Fibroblast of lung (primary cell): ENCODE measurements around the gene ZNF33B. TPM values are rescaled to one million over a fixed set of nuclear protein-coding genes. Genes with fewer than 3 reads are reported as not detected.
A peak's percentile ranks its signal among the peaks of the same experiment; 100 is the strongest.

Experiments used
- DNase-seq, 2 donors: peaks; one replicate each; pipeline versions ENCODE4 v3.0.0 to v3.0.0-alpha.2; 2010; ENCODE audit warnings: low read depth in 2 of 2
- H2AFZ ChIP-seq: 2 replicates; pipeline ENCODE4 v1.5.1; 2012; ENCODE audit warnings: low read length, control low read depth, inconsistent platforms
- H3K27ac ChIP-seq: 2 replicates; pipeline ENCODE4 v1.5.1; 2011; ENCODE audit warnings: low read length, control low read depth; ENCODE audit not compliant: insufficient read depth
- H3K27me3 ChIP-seq: 2 replicates; pipeline ENCODE4 v1.5.1; 2011; ENCODE audit warnings: mild to moderate bottlenecking, low read length; ENCODE audit not compliant: control insufficient read depth, insufficient read depth
- H3K36me3 ChIP-seq: 2 replicates; pipeline ENCODE4 v1.5.1; 2011; ENCODE audit warnings: low read length; ENCODE audit not compliant: control insufficient read depth, insufficient read depth
- H3K4me1 ChIP-seq: 2 replicates; pipeline ENCODE4 v1.5.1; 2011; ENCODE audit warnings: low read length; ENCODE audit not compliant: control insufficient read depth, insufficient read depth; ENCODE audit errors: extremely low read depth
- H3K4me2 ChIP-seq: 2 replicates; pipeline ENCODE4 v1.5.1; 2011; ENCODE audit warnings: low read length, control low read depth; ENCODE audit not compliant: insufficient read depth; ENCODE audit errors: extremely low read depth
- H3K4me3 ChIP-seq, 4 experiments: fragments of 200-600 bp in 1 of 4; sonication (generic) in 1 of 4; replicated peaks in 1 of 4; 2 replicates each; pipeline ENCODE4 v1.5.1; 2011 to 2016; ENCODE audit warnings: low read length in 4 of 4, low read depth in 3 of 4, mild to moderate bottlenecking in 3 of 4, control low read depth in 2 of 4, inconsistent platforms in 1 of 4, mixed read lengths in 1 of 4; ENCODE audit not compliant: insufficient read depth in 1 of 4; ENCODE audit errors: control extremely low read depth in 1 of 4
- H3K79me2 ChIP-seq: 2 replicates; pipeline ENCODE4 v1.5.1; 2012; ENCODE audit warnings: mild to moderate bottlenecking, low read length, inconsistent platforms; ENCODE audit not compliant: control insufficient read depth, insufficient read depth
- H3K9ac ChIP-seq: 2 replicates; pipeline ENCODE4 v1.5.1; 2011; ENCODE audit warnings: mild to moderate bottlenecking, low read length, control low read depth; ENCODE audit not compliant: insufficient read depth
- H3K9me3 ChIP-seq: 2 replicates; pipeline ENCODE4 v1.5.1; 2012; ENCODE audit warnings: low read depth, low read length; ENCODE audit not compliant: control insufficient read depth, insufficient read depth
- H4K20me1 ChIP-seq: 2 replicates; pipeline ENCODE4 v1.5.1; 2011; ENCODE audit warnings: low read length; ENCODE audit not compliant: control insufficient read depth, insufficient read depth; ENCODE audit errors: extremely low read depth
- CTCF ChIP-seq, 2 donors: IDR thresholded peaks in 1 of 2; conservative IDR thresholded peaks in 1 of 2; 1 replicate in 1 of 2; 2 replicates in 1 of 2; pipeline ENCODE4 v1.5.1; 2011 to 2012; ENCODE audit warnings: low read length in 2 of 2, control low read depth in 1 of 2, inconsistent platforms in 1 of 2, low read depth in 1 of 2, mild to moderate bottlenecking in 1 of 2
- EZH2 ChIP-seq: IDR thresholded peaks from 2 replicates; pipeline ENCODE4 v1.5.1; 2012; ENCODE audit warnings: low read length, control low read depth, mild to moderate bottlenecking; ENCODE audit errors: missing control alignments
- polyA plus RNA-seq, 2 donors: library from polyadenylated mRNA; depleted of rRNA in 1 of 2; stranded (reverse) in 1 of 2; unstranded in 1 of 2; fragments of >200 nt; gene quantifications; 2 replicates each; pipeline ENCODE4 v1.2.1, GENCODE V29; 2011 to 2012; ENCODE audit warnings: missing spikeins in 1 of 2
- total RNA-seq: library from RNA; depleted of rRNA; stranded (reverse); fragments of >200 nt; gene quantifications from 2 replicates; pipeline ENCODE4 v1.2.1, GENCODE V29; 2014

The ZNF33B gene
- total and polyA plus RNA-seq, 2 donors (not counting 1 experiment from before 2014, with no cell fraction given): 7.5 to 7.8 TPM

DNA sequence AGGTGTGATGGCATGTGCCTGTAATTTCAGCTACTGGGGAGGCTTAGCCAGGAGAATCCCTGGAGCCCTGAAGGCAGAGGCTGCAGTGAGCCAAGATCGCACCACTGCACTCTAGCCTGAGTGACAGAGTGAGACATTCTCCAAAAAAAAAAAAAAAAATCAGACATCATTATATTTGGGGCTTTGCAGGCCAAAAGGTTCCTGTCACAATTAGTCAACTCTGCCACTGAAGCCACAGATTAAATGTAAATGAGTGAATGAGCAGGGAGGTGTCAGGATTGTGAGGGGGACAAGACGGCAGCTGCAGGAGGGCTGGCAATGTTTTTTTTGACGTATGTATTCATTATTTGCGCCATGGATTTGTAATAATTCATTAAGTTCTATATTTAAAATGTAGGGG, 3.3 kb downstream of the ZNF33B start:
- no peaks in the 10 kb centered on the region for H3K79me2 ChIP-seq
- TF ChIP-seq EZH2: no peak
- TF ChIP-seq CTCF (conservative IDR thresholded peaks at IDR 0.05 in 1 of 2, IDR thresholded peaks at IDR 0.05 in 1 of 2; ENCODE audit: low read depth in 1 of 2, low read length in 2 of 2): no peak
- H3K4me1 ChIP-seq: no peaks in the 10 kb centered on the region
- no peak overlapping the region for H3K9ac ChIP-seq
- no peaks in the 10 kb centered on the region for H4K20me1 ChIP-seq
- H3K27ac ChIP-seq: no peak overlapping the region
- H2AFZ ChIP-seq: no peak overlapping the region
- no peaks in the 10 kb centered on the region for H3K36me3 ChIP-seq
- no peaks in the 10 kb centered on the region for H3K9me3 ChIP-seq
- H3K4me2 ChIP-seq: no peak overlapping the region
- H3K4me3 ChIP-seq: no peak overlapping the region
- no peaks in the 10 kb centered on the region for H3K27me3 ChIP-seq
- DNase-seq: no peak

- H3K36me3 ChIP-seq: no peaks in the 10 kb centered on the region
- H3K4me1 ChIP-seq: no peaks in the 10 kb centered on the region
- H3K9ac ChIP-seq: no peak overlapping the region
- no peak overlapping the region for H3K27ac ChIP-seq
- H3K79me2 ChIP-seq: no peaks in the 10 kb centered on the region
- H3K9me3 ChIP-seq: no peaks in the 10 kb centered on the region
- no peak for TF ChIP-seq EZH2
- TF ChIP-seq CTCF (conservative IDR thresholded peaks at IDR 0.05 in 1 of 2, IDR thresholded peaks at IDR 0.05 in 1 of 2; ENCODE audit: low read depth in 1 of 2, low read length in 2 of 2): no peak
- DNase-seq: no peak
- no peaks in the 10 kb centered on the region for H4K20me1 ChIP-seq
- no peak overlapping the region for H2AFZ ChIP-seq
- H3K27me3 ChIP-seq: no peaks in the 10 kb centered on the region
- H3K4me2 ChIP-seq: no peak overlapping the region
- no peak overlapping the region for H3K4me3 ChIP-seq
Measured at GRCh38 chr10:42632564-42632963, 5.8 kb downstream of the ZNF33B start.

DNA sequence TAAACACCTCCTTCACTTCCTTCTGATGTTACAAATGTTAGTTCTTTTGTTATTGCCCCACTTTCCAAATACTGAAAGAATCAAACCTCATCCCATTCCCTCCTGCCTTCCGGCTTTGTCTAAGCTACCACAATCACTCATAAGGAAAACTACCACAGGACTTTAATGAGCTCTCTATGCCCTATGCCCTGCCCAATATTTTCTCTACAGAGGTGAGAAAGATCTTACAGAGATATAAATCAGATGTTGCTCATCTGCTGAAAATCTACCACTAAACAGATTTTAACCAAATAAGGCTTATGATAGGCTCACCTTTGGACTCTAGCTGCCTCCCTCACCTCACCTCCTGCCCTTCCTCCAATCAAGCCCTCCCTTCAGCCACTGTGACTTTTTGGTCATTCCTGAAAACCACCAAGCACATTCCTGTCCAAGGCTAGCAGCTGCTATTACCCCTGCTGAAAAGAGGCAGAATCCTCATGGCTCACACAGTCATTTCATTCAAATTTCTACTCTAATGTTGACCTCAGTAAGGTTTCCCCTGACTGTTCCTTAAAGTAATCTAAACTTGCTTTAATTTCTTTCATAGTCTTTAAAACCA, 7.7 kb downstream of the ZNF33B start:
- no peak overlapping the region for H3K9ac ChIP-seq
- no peak overlapping the region for H3K4me2 ChIP-seq
- no peaks in the 10 kb centered on the region for H4K20me1 ChIP-seq
- DNase-seq: peak in 1 of 2 donors; percentile 3
- H3K27ac ChIP-seq: no peak overlapping the region
- no peak overlapping the region for H2AFZ ChIP-seq
- no peaks in the 10 kb centered on the region for H3K9me3 ChIP-seq
- no peaks in the 10 kb centered on the region for H3K4me1 ChIP-seq
- H3K79me2 ChIP-seq: no peaks in the 10 kb centered on the region
- H3K4me3 ChIP-seq: no peak overlapping the region
- TF ChIP-seq EZH2: no peak
- TF ChIP-seq CTCF (conservative IDR thresholded peaks at IDR 0.05 in 1 of 2, IDR thresholded peaks at IDR 0.05 in 1 of 2; ENCODE audit: low read depth in 1 of 2, low read length in 2 of 2): no peak
- H3K27me3 ChIP-seq: no peaks in the 10 kb centered on the region
- H3K36me3 ChIP-seq: no peaks in the 10 kb centered on the region
